Measurements from ENCODE around the gene OR2V1.

OR2V1 gene

DNA sequence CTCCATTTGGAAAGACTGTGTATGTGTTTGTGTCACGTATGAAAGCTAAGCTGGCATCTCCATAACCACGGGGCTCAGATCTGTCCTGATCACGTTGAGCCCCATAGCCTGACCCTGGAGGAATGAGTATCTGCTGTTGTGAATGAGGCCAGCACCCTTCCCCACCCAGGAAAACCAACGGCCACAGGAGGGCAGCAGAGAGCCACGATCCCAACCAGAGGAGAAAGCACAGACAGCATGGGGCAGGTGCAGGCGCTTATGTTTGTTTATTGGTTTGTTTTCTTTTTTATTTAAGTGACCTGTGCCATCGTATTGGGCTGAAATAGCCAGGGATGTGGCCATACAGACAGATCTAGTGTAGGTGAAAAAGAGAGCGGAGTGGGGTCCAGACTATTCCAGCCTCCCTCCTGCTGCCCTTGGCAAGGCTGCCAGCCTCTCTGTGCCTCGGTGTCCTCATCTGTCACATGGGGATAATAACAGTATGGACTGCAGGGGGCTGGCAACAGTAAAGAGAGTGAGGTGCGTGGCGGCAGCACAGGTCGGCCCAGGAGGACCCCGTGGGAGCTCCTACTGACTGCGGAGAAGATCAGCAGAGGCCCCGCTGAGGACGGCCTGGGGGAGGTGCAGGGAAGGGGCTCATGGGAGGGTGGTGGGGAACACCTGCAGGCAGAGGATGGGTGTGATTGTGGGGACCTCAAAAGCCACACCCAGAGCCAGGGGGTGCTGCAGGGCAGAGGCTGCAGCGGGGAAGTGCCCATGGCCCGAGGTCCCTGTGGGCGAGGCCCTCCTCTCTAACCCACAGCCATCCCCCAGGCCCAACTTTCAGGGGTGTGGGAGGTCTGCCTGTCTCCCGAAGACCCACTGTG, 28.6 kb upstream of the OR2V1 start:
- ChIA-PET CTCF (interaction anchor here (1.0 to 1.2 kb wide), 2 partner anchors 9 kb away, joined by 3 read pairs; no protein-coding TSS in a partner anchor), POLR2A (interaction anchor here (0.7 kb wide), 1 partner anchor 28 kb away, joined by 3 read pairs; no protein-coding TSS in a partner anchor)
- TF ChIP-seq ARNT (IDR thresholded peaks at IDR 0.05): no peak
- TF ChIP-seq CTBP1 (IDR thresholded peaks at IDR 0.05; ENCODE audit: borderline replicate concordance): no peak
- no peak for TF ChIP-seq FOXK2 (IDR thresholded peaks at IDR 0.05)
- TF ChIP-seq SP1 (IDR thresholded peaks at IDR 0.05): no peak
- no peak for TF ChIP-seq FOXM1 (IDR thresholded peaks at IDR 0.05; ENCODE audit: borderline replicate concordance)
- TF ChIP-seq ELF4 (IDR thresholded peaks at IDR 0.05): no peak
- DNase-seq (ENCODE audit: extremely low spot score): peak; percentile 88

GRCh38 chr5:181158869-181159268, 27.9 kb upstream of the OR2V1 start:
- ChIA-PET CTCF (interaction anchor here (1.2 kb wide), 1 partner anchor 10 kb away, joined by 3 read pairs; no protein-coding TSS in a partner anchor), POLR2A (no interaction called here)
- TF ChIP-seq ARNT (IDR thresholded peaks at IDR 0.05) (no peak), LEF1 (IDR thresholded peaks at IDR 0.05; ENCODE audit: borderline replicate concordance) (no peak), BHLHE40 (IDR thresholded peaks at IDR 0.05; ENCODE audit: borderline replicate concordance) (no peak), TARDBP (IDR thresholded peaks at IDR 0.05) (no peak), HDGF (IDR thresholded peaks at IDR 0.05; ENCODE audit: borderline replicate concordance) (no peak), SUZ12 (IDR thresholded peaks at IDR 0.05) (no peak), FOXK2 (IDR thresholded peaks at IDR 0.05) (no peak), L3MBTL2 (conservative IDR thresholded peaks at IDR 0.05) (no peak), FOXA1 (IDR thresholded peaks at IDR 0.05) (no peak), ELF4 (IDR thresholded peaks at IDR 0.05) (no peak), SP1 (IDR thresholded peaks at IDR 0.05) (no peak)
- DNase-seq (ENCODE audit: extremely low spot score): no peak

DNA sequence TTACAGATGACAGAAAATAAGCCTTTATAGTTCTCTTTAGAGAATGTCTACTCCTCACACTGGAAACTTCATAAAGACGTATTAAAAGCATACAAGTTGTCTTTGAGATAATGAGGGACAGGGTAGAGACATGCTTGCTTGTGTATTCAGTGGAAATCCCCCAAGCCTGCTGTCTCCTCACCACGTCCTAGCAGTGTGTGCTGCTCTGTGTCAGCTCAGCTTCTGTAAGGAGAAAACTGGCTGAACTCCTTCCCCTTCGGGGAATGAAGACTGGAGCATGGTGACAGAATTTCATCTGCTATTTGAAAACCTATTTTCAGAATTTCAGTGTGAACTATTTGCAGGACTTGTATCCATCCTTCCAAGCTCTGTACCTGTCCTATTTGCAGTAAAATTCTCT, 25.8 kb upstream of the OR2V1 start:
- CTCF ChIA-PET: interaction anchor here (0.6 to 1.2 kb wide), 3 partner anchors 12 to 129 kb away, joined by 3 read pairs; no protein-coding TSS in a partner anchor
- no peak for DNase-seq (ENCODE audit: extremely low spot score)
- no peak for TF ChIP-seq CTBP1 (IDR thresholded peaks at IDR 0.05; ENCODE audit: borderline replicate concordance)
- TF ChIP-seq HDGF (IDR thresholded peaks at IDR 0.05; ENCODE audit: borderline replicate concordance): no peak
- no peak for TF ChIP-seq SUZ12 (IDR thresholded peaks at IDR 0.05)
- no peak for TF ChIP-seq FOXA1 (IDR thresholded peaks at IDR 0.05)
- TF ChIP-seq ARNT (IDR thresholded peaks at IDR 0.05): no peak
- TF ChIP-seq BHLHE40 (IDR thresholded peaks at IDR 0.05; ENCODE audit: borderline replicate concordance): no peak
- no peak for TF ChIP-seq FOXK2 (IDR thresholded peaks at IDR 0.05)
- no peak for TF ChIP-seq LEF1 (IDR thresholded peaks at IDR 0.05; ENCODE audit: borderline replicate concordance)
- TF ChIP-seq, protein P1, sequence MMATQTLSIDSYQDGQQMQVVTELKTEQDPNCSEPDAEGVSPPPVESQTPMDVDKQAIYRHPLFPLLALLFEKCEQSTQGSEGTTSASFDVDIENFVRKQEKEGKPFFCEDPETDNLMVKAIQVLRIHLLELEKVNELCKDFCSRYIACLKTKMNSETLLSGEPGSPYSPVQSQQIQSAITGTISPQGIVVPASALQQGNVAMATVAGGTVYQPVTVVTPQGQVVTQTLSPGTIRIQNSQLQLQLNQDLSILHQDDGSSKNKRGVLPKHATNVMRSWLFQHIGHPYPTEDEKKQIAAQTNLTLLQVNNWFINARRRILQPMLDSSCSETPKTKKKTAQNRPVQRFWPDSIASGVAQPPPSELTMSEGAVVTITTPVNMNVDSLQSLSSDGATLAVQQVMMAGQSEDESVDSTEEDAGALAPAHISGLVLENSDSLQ (IDR thresholded peaks at IDR 0.05): no peak
- no peak for TF ChIP-seq SP1 (IDR thresholded peaks at IDR 0.05)
- TF ChIP-seq FOXM1 (IDR thresholded peaks at IDR 0.05; ENCODE audit: borderline replicate concordance): no peak
- no peak for TF ChIP-seq L3MBTL2 (conservative IDR thresholded peaks at IDR 0.05)
- no peak for TF ChIP-seq ZNF384 (IDR thresholded peaks at IDR 0.05)
- no peak for TF ChIP-seq TARDBP (IDR thresholded peaks at IDR 0.05)
- TF ChIP-seq ELF4 (IDR thresholded peaks at IDR 0.05): no peak
- no peak for TF ChIP-seq NFRKB (IDR thresholded peaks at IDR 0.05)
- POLR2A ChIA-PET: no interaction called here

DNA sequence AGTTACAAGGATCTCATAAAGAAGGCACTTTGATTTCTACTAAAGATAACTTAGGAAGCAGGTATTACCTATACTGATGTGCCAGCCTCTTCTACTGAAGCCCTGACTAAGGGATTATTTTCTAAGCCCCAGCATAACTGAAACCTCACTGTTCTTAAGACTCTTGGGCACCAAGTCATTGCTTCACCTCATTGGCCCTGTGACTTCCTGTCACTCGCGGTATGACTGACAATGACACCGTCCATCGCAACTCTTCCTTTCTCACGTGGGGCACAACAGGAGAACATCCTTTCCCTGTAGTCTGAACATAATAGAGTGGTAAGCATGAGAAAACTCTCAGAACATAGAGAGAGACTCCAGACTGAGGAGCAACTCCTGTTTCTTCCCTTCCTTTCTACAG, 22.8 kb upstream of the OR2V1 start:
- CTCF ChIA-PET: no interaction called here

DNA sequence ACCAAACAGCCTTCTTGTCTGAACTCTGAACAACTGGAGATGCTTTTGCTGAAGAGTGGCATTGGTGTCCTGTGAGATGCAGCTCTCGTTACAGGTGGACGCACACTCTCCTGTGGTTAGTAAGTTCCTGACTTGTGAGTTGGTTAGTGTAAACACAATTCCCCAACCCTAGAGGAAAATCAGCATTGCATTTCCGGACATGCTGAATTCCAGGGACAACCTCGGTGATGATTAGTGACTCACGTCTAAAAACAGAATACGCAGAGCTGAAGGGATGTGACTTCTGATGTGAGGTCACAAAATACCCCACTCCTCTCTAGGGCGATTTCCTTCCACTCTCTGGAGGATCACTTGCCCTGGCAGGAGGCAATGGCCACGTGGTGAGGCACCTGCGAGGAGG, 21.4 kb upstream of the OR2V1 start:
- DNase-seq (ENCODE audit: extremely low spot score): no peak
- ChIA-PET CTCF (no interaction called here), POLR2A (interaction anchor here (0.8 kb wide), 1 partner anchor 32 kb away, joined by 3 read pairs; no protein-coding TSS in a partner anchor)
- TF ChIP-seq SUZ12 (IDR thresholded peaks at IDR 0.05): no peak
- TF ChIP-seq, protein P1 (IDR thresholded peaks at IDR 0.05): no peak
- TF ChIP-seq L3MBTL2 (conservative IDR thresholded peaks at IDR 0.05): no peak
- TF ChIP-seq BHLHE40 (IDR thresholded peaks at IDR 0.05; ENCODE audit: borderline replicate concordance): no peak
- TF ChIP-seq TARDBP (IDR thresholded peaks at IDR 0.05): no peak
- no peak for TF ChIP-seq ZNF384 (IDR thresholded peaks at IDR 0.05)
- TF ChIP-seq ARNT (IDR thresholded peaks at IDR 0.05): no peak
- TF ChIP-seq FOXK2 (IDR thresholded peaks at IDR 0.05): no peak
- no peak for TF ChIP-seq FOXA1 (IDR thresholded peaks at IDR 0.05)
- no peak for TF ChIP-seq HDGF (IDR thresholded peaks at IDR 0.05; ENCODE audit: borderline replicate concordance)
- no peak for TF ChIP-seq NFRKB (IDR thresholded peaks at IDR 0.05)
- no peak for TF ChIP-seq ELF4 (IDR thresholded peaks at IDR 0.05)

More for the DNA sequence above, 22.8 kb upstream of the OR2V1 start:
- POLR2A ChIA-PET: no interaction called here
- no peak for DNase-seq (ENCODE audit: extremely low spot score)
- no peak for TF ChIP-seq FOXK2 (IDR thresholded peaks at IDR 0.05)
- no peak for TF ChIP-seq ZNF384 (IDR thresholded peaks at IDR 0.05)
- TF ChIP-seq L3MBTL2 (conservative IDR thresholded peaks at IDR 0.05): no peak
- TF ChIP-seq NFRKB (IDR thresholded peaks at IDR 0.05): no peak
- TF ChIP-seq LEF1 (IDR thresholded peaks at IDR 0.05; ENCODE audit: borderline replicate concordance): no peak
- no peak for TF ChIP-seq CTBP1 (IDR thresholded peaks at IDR 0.05; ENCODE audit: borderline replicate concordance)

DNA sequence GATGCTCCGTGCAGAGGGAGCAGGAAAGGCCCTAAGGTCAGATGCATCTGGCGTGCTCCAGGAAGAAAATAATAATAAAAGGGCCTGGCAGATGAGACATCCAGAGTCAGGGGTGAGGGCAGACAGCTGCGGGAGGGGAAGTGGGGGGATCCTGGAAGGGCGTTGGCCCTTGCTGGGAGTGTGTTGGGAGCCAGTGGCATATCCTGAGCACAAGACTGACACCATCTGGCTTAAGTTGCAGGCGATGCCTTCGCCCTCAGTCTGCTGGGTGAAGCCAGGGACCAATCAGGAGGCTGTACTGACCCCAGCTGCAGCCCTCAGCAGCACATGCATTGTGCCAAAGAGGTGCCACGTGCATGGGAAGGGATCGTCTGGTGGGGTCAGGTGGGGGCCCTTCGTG, 20.2 kb upstream of the OR2V1 start:
- no peak for DNase-seq (ENCODE audit: extremely low spot score)
- ChIA-PET CTCF (interaction anchor here (0.6 kb wide), 2 partner anchors 10 to 372 kb away, joined by 3 to 5 read pairs; no protein-coding TSS in a partner anchor), POLR2A (no interaction called here)
- TF ChIP-seq ZNF384 (IDR thresholded peaks at IDR 0.05) (no peak), SUZ12 (IDR thresholded peaks at IDR 0.05) (no peak)
